Measurements from ENCODE around the gene ADAP1. TPM values are rescaled to one million over a fixed set of nuclear protein-coding genes. Genes with fewer than 3 reads are reported as not detected.

ADAP1 gene
- total and polyA plus RNA-seq, 2 donors: 6.2 to 9.4 TPM

DNA sequence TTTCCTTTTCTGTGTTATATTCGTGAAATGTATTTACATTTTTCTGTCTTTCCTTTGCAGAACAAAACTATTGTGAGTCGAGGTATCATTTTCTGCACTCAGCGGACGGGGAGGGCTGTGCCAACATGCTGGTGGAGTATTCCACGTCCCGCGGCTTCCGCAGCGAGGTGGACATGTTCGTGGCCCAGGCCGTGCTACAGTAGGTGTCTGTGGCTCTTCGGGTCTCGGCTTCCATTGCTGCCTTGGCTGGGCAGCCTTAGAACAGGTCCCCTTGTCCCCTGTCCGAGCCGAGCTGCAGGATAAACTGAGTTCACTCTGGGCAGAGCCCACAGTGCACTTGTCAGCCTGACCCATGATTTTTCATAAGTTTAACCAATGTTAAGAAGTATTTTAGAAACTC, 63.6 kb downstream of the ADAP1 start:
- WGBS: 99% methylated on average over 15 of the region's 15 CpGs
- peaks cover 1 to 5% of the 10 kb centered on the region in 2 donors for H3K9me3 ChIP-seq (ENCODE audit: control insufficient read depth in 2 of 2, insufficient read depth in 1 of 2, low read length in 1 of 2)
- no peak for DNase-seq (ENCODE audit: low read depth in 6 of 9, low spot score in 9 of 9)
- H3K36me3 ChIP-seq (ENCODE audit: control insufficient read depth in 2 of 2, insufficient read depth in 2 of 2, low read length in 1 of 2): peaks cover 79 to 94% of the 10 kb centered on the region in 2 donors
- H3K4me3 ChIP-seq (ENCODE audit: low read length in 2 of 2): no peak overlapping the region
- peaks cover 0 to 2% of the 10 kb centered on the region in 2 donors for H3K4me1 ChIP-seq (ENCODE audit: control insufficient read depth in 2 of 2, insufficient read depth in 2 of 2, low read length in 2 of 2)
- H3K27me3 ChIP-seq (ENCODE audit: control insufficient read depth in 2 of 2, insufficient read depth in 1 of 2, low read length in 1 of 2): no peaks in the 10 kb centered on the region
- no peak overlapping the region for H3K27ac ChIP-seq (ENCODE audit: low read depth in 1 of 2, low read length in 1 of 2)

DNA sequence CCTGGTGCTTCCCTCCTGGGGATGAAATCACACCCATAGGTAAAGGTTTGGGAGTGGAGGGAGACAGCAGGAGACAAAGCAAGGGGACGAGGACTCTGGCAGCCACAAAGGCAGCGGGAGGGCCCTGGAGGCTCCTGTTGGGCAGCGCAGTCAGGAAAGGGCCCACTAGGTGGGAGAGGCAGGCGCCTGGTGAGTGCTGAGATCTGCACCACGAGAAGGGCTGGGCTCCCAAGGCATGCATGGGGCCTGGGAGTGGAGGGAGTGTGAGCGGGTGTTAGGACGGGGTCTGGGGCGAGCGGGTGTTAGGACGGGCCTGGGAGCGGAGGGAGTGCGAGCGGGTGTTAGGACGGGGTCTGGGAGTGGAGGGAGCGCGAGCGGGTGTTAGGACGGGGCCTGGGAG, 65.1 kb downstream of the ADAP1 start:
- WGBS: 98% methylated on average over 18 of the region's 18 CpGs
- Histone ChIP-seq H3K36me3 (ENCODE audit: control insufficient read depth in 2 of 2, insufficient read depth in 2 of 2, low read length in 1 of 2) (peaks cover 68 to 81% of the 10 kb centered on the region in 2 donors), H3K4me3 (ENCODE audit: low read length in 2 of 2) (no peak overlapping the region), H3K4me1 (ENCODE audit: control insufficient read depth in 2 of 2, insufficient read depth in 2 of 2, low read length in 2 of 2) (peaks cover 0 to 6% of the 10 kb centered on the region in 2 donors), H3K27ac (ENCODE audit: low read depth in 1 of 2, low read length in 1 of 2) (no peak overlapping the region), H3K27me3 (ENCODE audit: control insufficient read depth in 2 of 2, insufficient read depth in 1 of 2, low read length in 1 of 2) (no peaks in the 10 kb centered on the region), H3K9me3 (ENCODE audit: control insufficient read depth in 2 of 2, insufficient read depth in 1 of 2, low read length in 1 of 2) (peaks cover 1 to 5% of the 10 kb centered on the region in 2 donors)
- no peak for DNase-seq (ENCODE audit: low read depth in 6 of 9, low spot score in 9 of 9)

DNA sequence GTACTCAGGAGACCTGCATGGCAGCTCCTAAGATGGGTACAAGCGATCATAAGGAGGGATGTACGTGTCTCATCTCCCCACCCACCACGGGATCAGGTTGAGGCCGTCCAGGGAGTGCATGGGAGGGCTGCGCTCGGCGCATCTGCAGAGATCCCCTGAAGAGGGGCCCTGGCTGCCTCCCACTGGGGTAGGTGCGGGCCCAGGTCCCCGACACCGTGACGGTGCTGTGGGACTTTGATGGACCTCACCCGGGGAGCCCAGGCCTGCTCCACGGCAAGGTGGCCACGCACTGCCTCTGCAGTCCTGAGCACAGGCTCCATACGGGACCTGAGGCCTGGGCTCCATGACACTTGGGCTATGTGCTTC, 65.5 kb downstream of the ADAP1 start:
- Histone ChIP-seq H3K9me3 (ENCODE audit: control insufficient read depth in 2 of 2, insufficient read depth in 1 of 2, low read length in 1 of 2) (peaks cover 1 to 5% of the 10 kb centered on the region in 2 donors), H3K36me3 (ENCODE audit: control insufficient read depth in 2 of 2, insufficient read depth in 2 of 2, low read length in 1 of 2) (peaks cover 66 to 77% of the 10 kb centered on the region in 2 donors), H3K4me1 (ENCODE audit: control insufficient read depth in 2 of 2, insufficient read depth in 2 of 2, low read length in 2 of 2) (peaks cover 0 to 6% of the 10 kb centered on the region in 2 donors), H3K4me3 (ENCODE audit: low read length in 2 of 2) (no peak overlapping the region), H3K27me3 (ENCODE audit: control insufficient read depth in 2 of 2, insufficient read depth in 1 of 2, low read length in 1 of 2) (no peaks in the 10 kb centered on the region), H3K27ac (ENCODE audit: low read depth in 1 of 2, low read length in 1 of 2) (no peak overlapping the region)
- DNase-seq (ENCODE audit: low read depth in 6 of 9, low spot score in 9 of 9): no peak
- WGBS: over 99% methylated on average over 15 of the region's 15 CpGs

GRCh38 chr7:888081-889024, 66.1 kb downstream of the ADAP1 start:
- WGBS: 97% methylated on average over 43 of the region's 43 CpGs
- Histone ChIP-seq H3K4me1 (ENCODE audit: control insufficient read depth in 2 of 2, insufficient read depth in 2 of 2, low read length in 2 of 2) (peaks cover 0 to 6% of the 10 kb centered on the region in 2 donors), H3K27ac (ENCODE audit: low read depth in 1 of 2, low read length in 1 of 2) (no peak overlapping the region), H3K9me3 (ENCODE audit: control insufficient read depth in 2 of 2, insufficient read depth in 1 of 2, low read length in 1 of 2) (peaks cover 1 to 5% of the 10 kb centered on the region in 2 donors), H3K4me3 (ENCODE audit: low read length in 2 of 2) (no peak overlapping the region), H3K36me3 (ENCODE audit: control insufficient read depth in 2 of 2, insufficient read depth in 2 of 2, low read length in 1 of 2) (peaks cover 60 to 76% of the 10 kb centered on the region in 2 donors), H3K27me3 (ENCODE audit: control insufficient read depth in 2 of 2, insufficient read depth in 1 of 2, low read length in 1 of 2) (no peaks in the 10 kb centered on the region)
- no peak for DNase-seq (ENCODE audit: low read depth in 6 of 9, low spot score in 9 of 9)

GRCh38 chr7:887488-887820, 67.0 kb downstream of the ADAP1 start:
- peaks cover 1 to 4% of the 10 kb centered on the region in 2 donors for H3K9me3 ChIP-seq (ENCODE audit: control insufficient read depth in 2 of 2, insufficient read depth in 1 of 2, low read length in 1 of 2)
- peaks cover 0 to 6% of the 10 kb centered on the region in 2 donors for H3K4me1 ChIP-seq (ENCODE audit: control insufficient read depth in 2 of 2, insufficient read depth in 2 of 2, low read length in 2 of 2)
- no peaks in the 10 kb centered on the region for H3K27me3 ChIP-seq (ENCODE audit: control insufficient read depth in 2 of 2, insufficient read depth in 1 of 2, low read length in 1 of 2)
- H3K36me3 ChIP-seq (ENCODE audit: control insufficient read depth in 2 of 2, insufficient read depth in 2 of 2, low read length in 1 of 2): peaks cover 53 to 73% of the 10 kb centered on the region in 2 donors
- no peak overlapping the region for H3K4me3 ChIP-seq (ENCODE audit: low read length in 2 of 2)
- no peak for DNase-seq (ENCODE audit: low read depth in 6 of 9, low spot score in 9 of 9)
- H3K27ac ChIP-seq (ENCODE audit: low read depth in 1 of 2, low read length in 1 of 2): no peak overlapping the region
- WGBS: 93% methylated on average over 18 of the region's 18 CpGs

DNA sequence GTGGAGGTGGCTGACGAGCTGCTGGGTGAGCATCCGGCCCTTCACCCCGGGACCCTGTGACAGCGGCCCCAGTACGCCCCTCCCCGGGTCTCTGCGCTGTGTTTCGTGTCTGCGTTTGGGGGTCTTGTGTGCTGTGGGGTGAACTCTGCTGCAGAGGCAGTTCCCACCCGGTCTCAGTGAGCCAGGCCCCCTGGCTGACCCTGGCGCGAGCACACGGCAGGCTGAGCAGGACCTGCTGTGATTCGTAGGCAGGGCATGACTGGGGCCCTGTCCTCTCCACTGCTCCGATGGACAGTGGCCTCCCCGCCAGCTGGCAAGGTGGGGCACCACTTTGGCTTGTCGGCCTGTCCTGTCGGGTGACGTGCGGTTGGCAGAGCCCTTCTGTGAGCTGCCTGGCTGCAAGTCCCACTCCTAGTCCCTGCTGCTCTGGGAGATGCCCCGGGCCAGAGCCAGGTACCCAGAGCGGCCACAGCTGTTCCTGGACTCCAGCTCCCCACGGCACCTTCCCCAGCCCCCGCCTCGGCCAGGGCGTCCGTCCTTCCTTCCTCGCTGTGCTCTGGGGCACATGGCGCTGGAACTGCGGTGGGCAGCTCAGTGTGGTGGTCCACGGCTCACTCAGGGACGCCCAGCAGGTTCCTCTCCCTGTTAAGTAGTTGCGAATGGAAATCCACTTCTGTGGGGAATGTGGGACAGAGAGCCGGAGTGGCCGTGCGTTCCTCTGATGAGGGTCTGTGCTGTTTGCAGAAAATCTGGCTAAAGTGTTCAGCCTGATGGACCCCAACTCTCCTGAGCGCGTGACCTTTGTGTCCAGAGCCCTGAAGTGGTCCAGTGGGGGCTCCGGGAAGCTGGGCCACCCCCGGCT, 67.6 kb downstream of the ADAP1 start:
- Histone ChIP-seq H3K27me3 (ENCODE audit: control insufficient read depth in 2 of 2, insufficient read depth in 1 of 2, low read length in 1 of 2) (no peaks in the 10 kb centered on the region), H3K36me3 (ENCODE audit: control insufficient read depth in 2 of 2, insufficient read depth in 2 of 2, low read length in 1 of 2) (peaks cover 47 to 73% of the 10 kb centered on the region in 2 donors), H3K9me3 (ENCODE audit: control insufficient read depth in 2 of 2, insufficient read depth in 1 of 2, low read length in 1 of 2) (no peaks in the 10 kb centered on the region)

GRCh38 chr7:885893-886625, 68.4 kb downstream of the ADAP1 start:
- Histone ChIP-seq H3K9me3 (ENCODE audit: control insufficient read depth in 2 of 2, insufficient read depth in 1 of 2, low read length in 1 of 2) (no peaks in the 10 kb centered on the region), H3K4me1 (ENCODE audit: control insufficient read depth in 2 of 2, insufficient read depth in 2 of 2, low read length in 2 of 2) (peaks cover 0 to 6% of the 10 kb centered on the region in 2 donors), H3K36me3 (ENCODE audit: control insufficient read depth in 2 of 2, insufficient read depth in 2 of 2, low read length in 1 of 2) (peaks cover 39 to 66% of the 10 kb centered on the region in 2 donors), H3K4me3 (ENCODE audit: low read length in 2 of 2) (no peak overlapping the region), H3K27ac (ENCODE audit: low read depth in 1 of 2, low read length in 1 of 2) (no peak overlapping the region), H3K27me3 (ENCODE audit: control insufficient read depth in 2 of 2, insufficient read depth in 1 of 2, low read length in 1 of 2) (no peaks in the 10 kb centered on the region)
- 97% methylated on average over 30 of the region's 30 CpGs for WGBS
- no peak for DNase-seq (ENCODE audit: low read depth in 6 of 9, low spot score in 9 of 9)

More for the DNA sequence above, 67.6 kb downstream of the ADAP1 start:
- WGBS: 95% methylated on average over 40 of the region's 40 CpGs
- Histone ChIP-seq H3K4me1 (ENCODE audit: control insufficient read depth in 2 of 2, insufficient read depth in 2 of 2, low read length in 2 of 2) (peaks cover 0 to 6% of the 10 kb centered on the region in 2 donors), H3K4me3 (ENCODE audit: low read length in 2 of 2) (no peak overlapping the region), H3K27ac (ENCODE audit: low read depth in 1 of 2, low read length in 1 of 2) (peak overlapping the region in 1 of 2 donors; percentile 52)
- DNase-seq (ENCODE audit: low read depth in 6 of 9, low spot score in 9 of 9): no peak

- H3K4me1 ChIP-seq (ENCODE audit: control insufficient read depth in 2 of 2, insufficient read depth in 2 of 2, low read length in 2 of 2): peaks cover 0 to 6% of the 10 kb centered on the region in 2 donors
- no peak overlapping the region for H3K27ac ChIP-seq (ENCODE audit: low read depth in 1 of 2, low read length in 1 of 2)
- H3K9me3 ChIP-seq (ENCODE audit: control insufficient read depth in 2 of 2, insufficient read depth in 1 of 2, low read length in 1 of 2): no peaks in the 10 kb centered on the region
- no peaks in the 10 kb centered on the region for H3K27me3 ChIP-seq (ENCODE audit: control insufficient read depth in 2 of 2, insufficient read depth in 1 of 2, low read length in 1 of 2)
- no peak for DNase-seq (ENCODE audit: low read depth in 6 of 9, low spot score in 9 of 9)
- no peak overlapping the region for H3K4me3 ChIP-seq (ENCODE audit: low read length in 2 of 2)
- WGBS: 97% methylated on average over 25 of the region's 25 CpGs
- H3K36me3 ChIP-seq (ENCODE audit: control insufficient read depth in 2 of 2, insufficient read depth in 2 of 2, low read length in 1 of 2): peaks cover 34 to 62% of the 10 kb centered on the region in 2 donors
Measured at GRCh38 chr7:885261-885892, 69.1 kb downstream of the ADAP1 start.

Data from thymus (tissue), 11 donors.